GM19193 (cell line): ENCODE results near the gene GRK2.

Experiments used
- POLR2A ChIP-seq: IDR thresholded peaks from 4 replicates; pipeline ENCODE4 v1.6.1; 2011; ENCODE audit not compliant: insufficient read depth, insufficient read length; ENCODE audit errors: extremely low read depth

Gene GRK2

DNA sequence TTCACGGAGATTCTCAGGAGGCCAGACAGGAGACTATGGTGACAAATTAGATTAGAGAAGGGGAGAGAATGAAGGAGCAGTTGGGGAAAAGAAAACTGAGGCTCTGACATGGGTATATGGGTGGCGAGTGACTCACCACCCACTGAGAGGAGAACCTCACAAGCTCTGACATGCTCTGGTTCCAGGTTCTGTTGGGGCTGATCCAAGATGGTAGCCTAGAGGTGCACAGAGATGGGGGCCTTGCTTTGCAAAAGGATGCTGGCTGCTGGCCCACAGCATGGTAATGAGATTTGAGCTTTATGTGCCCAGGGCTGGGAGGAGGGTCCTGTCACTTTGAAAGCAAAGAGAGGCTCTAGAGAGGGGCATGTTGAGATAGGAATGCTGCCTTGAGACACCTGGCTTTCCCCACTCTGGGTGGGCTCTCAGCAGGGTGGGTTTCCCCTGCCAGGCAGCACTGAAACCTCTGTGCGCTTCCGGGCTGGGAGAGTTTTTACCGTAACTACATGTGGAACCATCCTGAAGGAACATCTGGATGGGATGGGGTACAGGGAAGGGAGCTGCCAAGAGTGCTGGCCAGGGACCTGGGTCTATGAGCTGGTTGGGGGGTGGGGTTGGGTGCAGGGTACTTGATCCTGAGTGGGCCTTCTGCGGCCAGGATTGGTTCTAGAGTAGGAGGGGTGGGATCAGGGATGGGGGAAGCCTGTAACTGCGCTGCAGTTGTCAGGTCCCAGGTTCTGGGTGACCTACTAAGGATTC, 1.2 kb upstream of the GRK2 start:
- no peak for TF ChIP-seq POLR2A

DNA sequence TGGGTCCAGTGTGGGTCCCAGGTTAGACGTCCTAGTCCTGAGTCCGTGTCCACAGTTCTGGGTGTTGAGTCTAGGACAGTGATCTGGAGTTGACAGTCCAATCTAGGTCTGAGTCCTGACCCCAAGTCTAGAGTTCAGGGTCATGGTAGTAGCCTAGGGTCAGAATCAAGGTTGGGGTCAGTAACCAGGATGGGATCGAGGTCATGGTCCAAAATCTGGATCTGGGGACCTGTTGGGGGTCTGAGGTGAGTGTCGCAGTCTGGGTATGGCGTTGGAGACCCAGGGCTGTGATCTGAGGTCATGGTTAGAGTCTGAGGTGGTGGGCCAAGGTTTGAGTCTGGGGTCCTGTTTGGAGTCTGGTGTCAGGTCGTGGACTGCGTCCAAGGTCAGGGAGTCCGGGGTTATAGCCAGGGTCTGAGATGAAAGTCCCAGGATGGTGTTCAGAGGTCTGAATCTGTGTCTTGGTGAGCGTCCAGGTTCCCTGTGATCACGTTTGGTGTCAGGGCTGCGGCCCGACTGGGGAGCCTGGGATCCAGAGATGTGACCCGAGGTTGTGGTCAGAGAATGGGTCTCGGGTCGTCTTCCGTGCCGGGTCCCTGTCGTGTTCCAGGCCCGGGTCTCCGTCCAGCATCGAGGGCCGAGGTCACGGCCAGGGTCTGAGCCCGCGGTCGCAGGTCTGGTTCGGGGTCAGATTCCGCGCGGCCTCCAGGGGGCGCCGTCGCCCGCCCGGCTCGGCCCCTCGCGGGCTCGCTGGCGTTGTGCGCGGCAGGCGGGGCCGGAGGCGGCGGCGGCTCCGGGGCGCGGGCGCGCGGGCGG, 432 bp upstream of the GRK2 start:
- TF ChIP-seq POLR2A: peak; percentile 21

DNA sequence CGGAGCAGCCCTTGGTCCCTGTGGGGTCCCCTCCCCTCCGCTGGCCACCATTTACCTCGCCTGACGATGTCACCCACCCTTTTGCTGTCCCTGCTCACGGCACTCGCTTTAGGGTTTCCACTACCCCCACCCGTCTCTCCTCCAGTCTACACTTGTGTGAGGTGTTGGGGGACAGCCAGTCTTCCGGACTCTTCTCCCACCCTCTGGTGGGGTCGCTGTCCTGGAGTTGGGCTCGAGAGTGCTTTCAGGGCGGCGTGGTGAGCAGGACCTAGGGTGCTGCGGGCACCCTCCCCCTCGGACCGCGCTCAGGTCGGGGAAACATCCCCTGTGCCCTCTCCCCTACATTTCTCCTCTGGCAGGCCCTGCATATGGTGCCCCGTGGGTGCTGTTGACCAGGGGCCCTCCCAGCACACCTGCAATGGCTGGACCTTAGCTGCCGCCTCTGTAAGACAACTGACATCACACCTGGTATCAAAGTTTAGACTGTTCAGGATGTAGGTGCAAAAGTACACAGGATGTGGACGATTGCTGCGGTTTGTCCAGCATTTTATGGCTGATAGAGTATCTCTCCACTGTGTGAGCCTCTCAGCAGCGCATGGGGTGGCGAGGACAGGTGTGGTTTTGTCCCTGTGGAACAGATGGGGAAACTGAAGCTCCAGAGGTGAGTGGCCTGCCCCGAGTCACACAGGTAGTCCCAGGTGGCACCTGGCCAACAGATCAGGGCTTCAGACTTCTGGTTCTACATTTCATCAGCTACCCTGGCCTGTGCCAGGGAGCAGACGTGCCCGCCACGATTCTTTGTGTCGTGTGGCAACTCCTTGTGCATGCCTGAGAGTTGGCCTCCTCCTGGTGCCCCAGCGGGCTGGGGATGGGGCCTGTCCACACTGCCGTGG, 1.2 kb downstream of the GRK2 start:
- peak; percentile 26 for TF ChIP-seq POLR2A

DNA sequence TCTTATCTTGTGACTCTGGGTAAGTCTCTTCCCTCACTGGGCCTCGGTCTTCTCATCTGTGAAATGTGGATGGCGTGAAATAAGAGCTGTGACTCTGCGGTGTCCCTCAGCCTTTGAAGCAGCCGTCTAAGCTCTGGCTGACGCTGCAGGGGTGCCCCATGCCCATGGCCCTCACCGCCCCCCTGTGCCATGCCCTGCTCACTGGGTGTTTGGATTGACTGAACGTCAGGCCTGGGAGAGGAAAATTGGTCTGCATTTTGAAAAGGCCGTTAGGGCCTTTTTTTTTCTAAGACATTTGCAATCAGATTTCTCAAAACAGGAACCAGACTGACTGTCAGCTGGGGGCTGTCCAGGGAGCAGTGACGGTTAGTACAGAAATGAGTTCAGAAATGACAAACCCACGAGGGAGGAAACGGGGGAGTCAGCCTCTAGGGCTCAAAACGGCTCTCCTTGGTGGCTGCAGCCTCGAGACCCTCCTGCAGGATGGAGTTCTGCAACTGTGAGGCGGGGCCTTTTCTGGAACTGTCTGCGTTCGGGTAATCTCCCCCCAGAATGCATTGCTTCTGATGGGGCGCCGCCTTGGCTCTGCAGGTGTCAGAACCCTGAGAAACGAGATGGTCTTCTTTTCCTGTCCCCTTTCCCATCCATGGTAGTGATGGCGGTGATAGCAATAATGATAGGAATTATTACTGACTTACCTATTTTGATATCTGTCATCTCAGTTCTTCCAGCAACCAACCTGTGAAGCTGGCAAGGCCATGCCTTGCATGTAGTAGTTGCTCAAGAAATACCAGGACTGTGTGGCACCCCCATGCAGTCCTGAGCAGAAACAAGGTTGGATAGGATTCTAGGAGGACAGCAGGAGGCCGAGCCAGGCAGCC, 2.0 kb downstream of the GRK2 start:
- peak; percentile 48 for TF ChIP-seq POLR2A

DNA sequence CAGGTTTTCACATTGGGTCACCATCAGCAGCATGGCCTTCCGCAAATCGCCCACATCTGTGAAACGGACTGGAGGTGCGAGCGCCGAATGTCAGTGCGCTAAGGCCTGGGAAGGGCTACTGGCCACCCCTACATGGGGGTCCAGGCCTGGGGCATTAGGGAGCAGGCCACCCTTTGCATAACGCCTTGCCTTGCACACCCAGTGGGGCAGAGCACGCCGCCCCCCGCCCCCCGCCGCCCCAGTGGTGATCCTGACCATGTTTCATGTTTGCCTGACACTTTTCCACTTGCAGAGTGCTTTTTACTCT, 2.6 kb downstream of the GRK2 start:
- TF ChIP-seq POLR2A: no peak

DNA sequence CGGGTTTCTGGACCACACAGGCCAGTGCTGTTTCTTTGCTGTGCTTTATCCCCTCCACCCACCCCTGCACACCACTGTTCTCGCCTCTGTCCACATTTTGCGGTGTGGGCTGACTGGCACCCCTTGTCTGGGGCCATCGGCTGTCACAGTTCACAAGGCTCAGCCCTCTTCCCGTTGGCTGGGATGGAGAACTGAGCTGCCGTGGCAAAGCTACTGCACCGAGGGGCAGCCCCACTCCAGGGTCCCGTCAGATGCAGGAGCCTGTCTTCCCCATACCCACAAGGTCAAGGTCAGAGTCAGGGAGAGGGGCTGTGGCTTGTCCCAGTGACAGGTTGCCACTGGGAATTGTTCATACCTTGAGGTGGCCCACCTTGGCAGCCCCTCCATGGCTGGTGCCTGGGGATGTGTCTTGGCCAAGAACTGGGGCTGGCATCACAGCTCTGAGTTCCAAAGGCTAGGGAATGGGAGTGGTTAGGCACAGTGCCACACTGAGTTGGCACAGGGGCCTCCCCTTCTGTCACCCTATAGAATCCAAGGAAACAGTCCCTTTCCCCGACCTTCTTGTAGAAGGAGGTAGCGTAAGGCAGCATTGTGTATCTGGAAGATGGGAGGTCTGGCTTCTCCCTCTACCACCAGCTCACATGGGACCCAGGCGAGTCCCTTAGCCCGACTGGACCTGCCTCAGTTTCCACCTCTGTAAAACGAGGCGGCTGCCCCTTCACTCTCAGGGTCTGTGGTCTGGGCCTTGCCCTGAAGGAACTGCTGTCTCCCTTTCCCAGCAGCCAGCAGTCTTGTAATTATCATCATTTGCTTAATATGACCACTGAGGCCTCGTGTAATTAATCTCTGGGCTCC, 3.4 kb downstream of the GRK2 start:
- peak; percentile 22 for TF ChIP-seq POLR2A

DNA sequence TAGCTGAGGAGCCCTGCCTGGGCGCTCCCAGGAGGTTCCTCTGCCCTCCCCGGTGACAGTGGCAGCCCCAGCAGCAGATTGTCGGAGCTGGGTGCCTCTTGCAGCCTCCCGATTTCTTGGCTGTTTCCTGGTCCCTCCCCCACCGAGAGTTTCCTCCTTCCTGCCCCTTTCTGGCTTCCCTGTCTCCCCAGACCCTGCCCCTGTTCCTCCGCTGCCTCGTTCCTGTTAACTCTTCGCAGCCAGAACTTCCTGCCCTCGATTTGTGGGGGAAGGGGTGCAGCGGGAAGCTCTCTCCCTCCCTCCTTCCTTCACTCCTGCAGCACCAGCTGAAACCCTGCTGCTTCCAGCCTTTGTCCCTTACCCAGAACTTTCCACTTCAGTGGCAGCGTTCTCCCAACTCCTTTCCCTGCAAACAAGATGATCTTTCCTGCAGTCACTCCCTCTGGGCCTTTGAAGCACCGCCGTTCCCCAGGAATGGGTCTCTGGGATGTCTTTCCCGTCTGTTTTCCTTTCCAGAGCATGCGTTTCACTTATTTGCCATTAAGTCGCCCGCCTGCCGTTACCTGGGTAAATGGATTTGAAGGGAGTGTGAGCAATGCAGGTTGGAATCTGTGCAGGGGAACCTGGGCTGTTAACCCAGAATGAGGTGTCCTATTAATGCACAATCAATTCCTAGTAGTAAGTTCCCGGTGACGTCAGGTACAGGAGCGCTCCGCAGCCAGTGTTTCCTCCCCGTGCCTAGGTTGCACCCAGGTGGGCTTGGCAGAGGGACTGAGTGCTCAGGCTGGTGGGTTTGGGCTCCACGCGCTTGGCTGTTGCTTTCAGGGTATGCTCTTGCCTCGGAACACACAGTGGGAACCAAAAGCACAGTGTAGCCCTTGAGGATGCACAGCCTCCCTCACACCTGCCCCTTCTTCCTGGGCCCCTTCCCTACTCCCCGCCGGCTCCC, 4.3 kb downstream of the GRK2 start:
- no peak for TF ChIP-seq POLR2A

DNA sequence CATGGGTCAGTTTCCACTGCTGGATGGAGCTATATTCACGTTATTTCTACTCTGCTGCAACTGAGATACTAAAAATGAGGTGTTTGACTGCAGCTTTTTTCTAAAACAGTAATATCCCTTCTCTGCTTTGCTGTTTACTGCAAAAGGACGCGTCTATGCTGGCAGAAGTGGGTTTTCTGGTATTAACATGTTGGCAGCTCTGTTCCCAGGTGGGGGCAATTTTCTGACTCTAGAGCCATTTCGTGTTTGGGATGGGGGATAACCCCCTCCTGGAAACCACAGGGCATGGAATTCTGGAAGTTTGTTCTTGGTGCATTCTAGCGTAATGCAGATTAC, 4.9 kb downstream of the GRK2 start:
- TF ChIP-seq POLR2A: no peak

DNA sequence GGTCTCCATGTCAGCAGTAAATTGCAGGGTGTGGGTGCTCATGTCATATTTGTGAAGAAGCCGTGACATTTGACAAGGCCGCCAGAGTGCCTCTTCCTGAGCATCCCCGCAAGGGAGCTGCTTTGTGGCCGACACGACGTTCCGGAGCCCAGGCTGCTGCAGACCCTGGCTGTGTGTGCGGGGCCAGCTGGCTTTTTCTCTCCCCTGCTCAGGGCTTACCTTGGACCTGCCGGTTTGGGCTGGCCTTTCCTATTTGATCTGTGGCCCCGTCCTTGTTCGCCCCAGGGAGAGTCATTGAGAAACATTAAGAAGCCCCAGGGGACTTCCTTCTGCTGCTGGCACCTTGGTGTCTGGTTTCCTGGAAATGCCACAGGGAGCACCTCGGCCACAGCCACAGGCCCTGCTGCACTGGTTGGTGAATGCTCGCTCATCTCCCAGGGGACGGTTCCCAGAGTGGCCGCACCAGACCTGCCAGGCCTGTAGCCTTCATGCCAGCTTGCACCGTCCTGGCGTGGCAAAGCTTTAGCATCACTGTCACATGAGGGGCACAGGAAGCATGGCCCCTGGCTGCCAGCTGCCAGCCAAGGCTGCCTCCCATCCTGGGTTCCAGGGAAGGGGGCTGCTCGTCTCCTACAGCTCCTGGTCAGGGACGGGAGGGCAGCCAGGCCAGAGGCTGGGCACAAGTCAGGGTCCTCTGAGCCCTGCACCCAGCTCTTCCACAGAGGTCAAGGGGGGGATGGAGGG, 5.4 kb downstream of the GRK2 start:
- no peak for TF ChIP-seq POLR2A

DNA sequence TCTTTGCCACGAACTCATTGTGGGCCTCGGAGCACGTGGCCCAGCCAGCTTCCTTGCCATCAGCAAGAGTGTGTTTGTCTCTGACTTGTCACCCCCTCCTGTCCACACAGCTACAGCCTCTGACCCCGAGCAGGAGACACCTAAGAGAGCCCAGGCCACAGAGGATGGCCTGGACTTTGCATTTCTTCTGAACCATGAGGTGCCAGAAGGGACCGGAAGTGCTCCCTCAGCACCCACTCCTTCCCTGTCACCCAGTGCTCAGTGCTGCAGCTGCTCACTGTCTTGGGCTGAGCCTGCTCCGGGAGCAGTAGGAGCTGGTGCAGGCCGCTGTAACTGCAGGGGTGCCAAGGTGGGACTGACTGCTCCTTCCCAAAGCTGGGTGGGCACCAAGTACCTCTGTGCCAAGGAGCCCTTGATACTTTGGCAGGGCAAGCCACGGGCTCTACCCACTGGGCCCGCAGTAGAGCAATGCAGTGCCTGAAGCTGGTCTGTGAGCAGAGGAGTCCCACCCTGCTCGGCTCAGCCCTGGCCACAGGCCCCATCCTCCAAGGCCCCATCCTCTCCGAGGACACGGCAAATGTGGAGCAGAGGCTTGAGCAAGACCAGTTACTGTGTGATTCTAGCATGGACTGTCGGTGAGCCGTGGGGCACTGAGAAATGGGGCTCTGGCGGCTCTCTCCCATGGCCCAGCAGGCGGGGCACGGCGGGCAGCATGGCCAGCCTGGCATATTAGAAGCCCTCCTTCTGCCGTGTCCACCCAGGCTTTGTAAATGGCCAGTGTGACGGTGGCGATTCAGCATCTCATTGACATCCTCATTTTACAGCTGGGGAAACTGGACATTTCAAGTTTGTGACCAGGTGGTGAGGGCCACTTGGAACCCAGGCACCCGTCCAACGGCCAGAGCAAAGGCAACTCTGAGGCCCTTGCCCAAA, 6.3 kb downstream of the GRK2 start:
- peak; percentile 12 for TF ChIP-seq POLR2A
